Measurements from ENCODE around the gene PTPN2. TPM values are rescaled to one million over a fixed set of nuclear protein-coding genes. Genes with fewer than 3 reads are reported as not detected.

Gene PTPN2
- total RNA-seq, 2 donors from 2014 or later: 47.3 to 48.5 TPM

DNA sequence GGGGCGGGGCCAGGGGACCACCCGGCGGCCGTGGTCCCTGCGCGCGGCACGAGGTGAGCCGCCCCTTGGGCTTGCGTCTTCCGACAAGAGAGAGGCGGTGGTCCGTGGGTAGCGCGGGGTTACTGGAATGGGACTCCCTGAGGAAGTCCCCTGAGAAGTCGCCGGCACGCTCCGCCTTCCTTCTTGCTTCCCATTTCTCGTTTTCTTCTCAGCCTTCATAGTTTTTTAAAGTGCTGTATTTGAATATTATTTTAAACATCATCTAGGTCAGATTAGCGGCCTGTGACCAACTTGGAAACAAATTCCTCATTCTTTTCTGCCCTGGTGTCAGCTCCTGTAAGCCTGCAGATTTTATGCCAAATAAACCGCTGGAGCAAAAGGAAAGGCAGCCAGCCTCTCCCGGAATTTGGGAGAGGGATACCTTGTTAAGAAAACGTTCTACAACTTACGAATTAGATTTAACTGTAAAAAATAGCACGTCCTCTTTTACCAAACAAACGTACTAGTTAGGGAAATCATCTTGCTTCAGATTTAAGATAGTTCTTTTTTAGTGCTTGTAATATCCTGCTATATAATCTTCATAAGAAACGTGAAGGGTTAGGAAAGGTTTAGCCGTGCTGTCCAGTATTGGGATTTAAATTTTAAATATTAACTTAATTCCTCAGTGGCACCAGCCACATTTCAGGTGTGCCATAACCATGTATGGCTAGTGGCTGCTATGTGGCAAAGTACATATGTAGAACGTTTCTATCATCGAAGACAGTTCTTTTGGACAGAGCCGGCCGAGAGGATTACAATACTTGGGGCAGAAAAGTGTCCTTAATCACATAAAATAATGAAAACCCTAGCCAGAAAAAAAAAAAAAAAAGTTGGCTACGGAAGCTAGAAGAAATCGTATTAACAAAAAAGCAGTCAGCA lies 628 bp upstream of the PTPN2 start:
- peaks cover 40% of the 10 kb centered on the region for H3K4me1 Mint-ChIP-seq
- peak overlapping the region; percentile 92 for H3K27ac Mint-ChIP-seq

DNA sequence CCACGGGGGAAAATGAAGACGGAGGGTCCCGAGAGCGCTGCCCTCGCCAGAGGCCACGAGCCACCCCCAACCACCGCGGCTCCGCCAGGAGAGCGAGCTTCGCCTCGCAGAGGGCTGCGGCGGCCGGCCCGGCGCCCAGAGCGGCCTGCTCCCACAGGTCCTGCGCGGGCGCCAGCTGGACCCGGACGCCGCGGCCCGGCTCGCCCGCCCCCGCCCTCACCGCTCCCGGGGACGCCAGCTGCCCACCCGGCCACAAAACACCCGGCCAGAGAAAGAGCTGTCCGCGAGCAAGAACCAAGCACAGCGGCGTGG lies 709 bp downstream of the PTPN2 start:
- no peaks in the 10 kb centered on the region for H3K36me3 ChIP-seq (ENCODE audit: control insufficient read depth, insufficient read depth, low read length)
- peak overlapping the region; percentile 84 for H3K27ac Mint-ChIP-seq
- WGBS, 2 experiments (ENCODE audit: insufficient coverage in 1 of 2, insufficient read length in 1 of 2): 0% methylated on average over 5 to 38 of the region's 38 CpGs
- no peaks in the 10 kb centered on the region for H3K9me3 Mint-ChIP-seq
- H3K27me3 Mint-ChIP-seq (ENCODE audit: insufficient read depth): no peaks in the 10 kb centered on the region
- H3K36me3 Mint-ChIP-seq (ENCODE audit: low read depth): peaks cover 4% of the 10 kb centered on the region
- peaks cover 48% of the 10 kb centered on the region for H3K4me1 Mint-ChIP-seq
- H3K27ac ChIP-seq (ENCODE audit: low read depth, low read length): peak overlapping the region; percentile 96
- DNase-seq: no peak
- H3K9ac ChIP-seq (ENCODE audit: extremely low read depth, low read length, poor library complexity, severe bottlenecking): peak overlapping the region; percentile 87
- peaks cover 18% of the 10 kb centered on the region for H3K4me1 ChIP-seq (ENCODE audit: control insufficient read depth, insufficient read depth, low read length)
- no peaks in the 10 kb centered on the region for H3K27me3 ChIP-seq (ENCODE audit: control insufficient read depth, insufficient read depth, low read length, poor library complexity, severe bottlenecking)
- H3K4me3 ChIP-seq (ENCODE audit: low read length): peak overlapping the region; percentile 88
- TF ChIP-seq, protein P1, sequence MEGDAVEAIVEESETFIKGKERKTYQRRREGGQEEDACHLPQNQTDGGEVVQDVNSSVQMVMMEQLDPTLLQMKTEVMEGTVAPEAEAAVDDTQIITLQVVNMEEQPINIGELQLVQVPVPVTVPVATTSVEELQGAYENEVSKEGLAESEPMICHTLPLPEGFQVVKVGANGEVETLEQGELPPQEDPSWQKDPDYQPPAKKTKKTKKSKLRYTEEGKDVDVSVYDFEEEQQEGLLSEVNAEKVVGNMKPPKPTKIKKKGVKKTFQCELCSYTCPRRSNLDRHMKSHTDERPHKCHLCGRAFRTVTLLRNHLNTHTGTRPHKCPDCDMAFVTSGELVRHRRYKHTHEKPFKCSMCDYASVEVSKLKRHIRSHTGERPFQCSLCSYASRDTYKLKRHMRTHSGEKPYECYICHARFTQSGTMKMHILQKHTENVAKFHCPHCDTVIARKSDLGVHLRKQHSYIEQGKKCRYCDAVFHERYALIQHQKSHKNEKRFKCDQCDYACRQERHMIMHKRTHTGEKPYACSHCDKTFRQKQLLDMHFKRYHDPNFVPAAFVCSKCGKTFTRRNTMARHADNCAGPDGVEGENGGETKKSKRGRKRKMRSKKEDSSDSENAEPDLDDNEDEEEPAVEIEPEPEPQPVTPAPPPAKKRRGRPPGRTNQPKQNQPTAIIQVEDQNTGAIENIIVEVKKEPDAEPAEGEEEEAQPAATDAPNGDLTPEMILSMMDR (conservative IDR thresholded peaks at IDR 0.05): no peak
- H3K9me3 ChIP-seq (ENCODE audit: control insufficient read depth, low read length): peaks cover 4% of the 10 kb centered on the region
- peak overlapping the region; percentile 80 for H3K4me3 Mint-ChIP-seq

More for the DNA sequence above, 628 bp upstream of the PTPN2 start:
- Histone ChIP-seq H3K4me3 (ENCODE audit: low read length) (peak overlapping the region; percentile 80), H3K9me3 (ENCODE audit: control insufficient read depth, low read length) (peaks cover 4% of the 10 kb centered on the region), H3K36me3 (ENCODE audit: control insufficient read depth, insufficient read depth, low read length) (no peaks in the 10 kb centered on the region), H3K9ac (ENCODE audit: extremely low read depth, low read length, poor library complexity, severe bottlenecking) (no peak overlapping the region), H3K4me1 (ENCODE audit: control insufficient read depth, insufficient read depth, low read length) (peaks cover 16% of the 10 kb centered on the region), H3K27me3 (ENCODE audit: control insufficient read depth, insufficient read depth, low read length, poor library complexity, severe bottlenecking) (no peaks in the 10 kb centered on the region), H3K27ac (ENCODE audit: low read depth, low read length) (no peak overlapping the region)
- Mint-ChIP-seq H3K27me3 (ENCODE audit: insufficient read depth) (no peaks in the 10 kb centered on the region), H3K4me3 (peak overlapping the region; percentile 80), H3K36me3 (ENCODE audit: low read depth) (peaks cover 4% of the 10 kb centered on the region), H3K9me3 (peaks cover 3% of the 10 kb centered on the region)
- TF ChIP-seq, protein P1 (conservative IDR thresholded peaks at IDR 0.05): no peak
- DNase-seq: no peak
- 16 to 40% methylated on average over 4 to 28 of the region's 35 CpGs for whole genome bisulfite sequencing, 2 experiments (ENCODE audit: insufficient coverage in 1 of 2, insufficient read length in 1 of 2)

DNA sequence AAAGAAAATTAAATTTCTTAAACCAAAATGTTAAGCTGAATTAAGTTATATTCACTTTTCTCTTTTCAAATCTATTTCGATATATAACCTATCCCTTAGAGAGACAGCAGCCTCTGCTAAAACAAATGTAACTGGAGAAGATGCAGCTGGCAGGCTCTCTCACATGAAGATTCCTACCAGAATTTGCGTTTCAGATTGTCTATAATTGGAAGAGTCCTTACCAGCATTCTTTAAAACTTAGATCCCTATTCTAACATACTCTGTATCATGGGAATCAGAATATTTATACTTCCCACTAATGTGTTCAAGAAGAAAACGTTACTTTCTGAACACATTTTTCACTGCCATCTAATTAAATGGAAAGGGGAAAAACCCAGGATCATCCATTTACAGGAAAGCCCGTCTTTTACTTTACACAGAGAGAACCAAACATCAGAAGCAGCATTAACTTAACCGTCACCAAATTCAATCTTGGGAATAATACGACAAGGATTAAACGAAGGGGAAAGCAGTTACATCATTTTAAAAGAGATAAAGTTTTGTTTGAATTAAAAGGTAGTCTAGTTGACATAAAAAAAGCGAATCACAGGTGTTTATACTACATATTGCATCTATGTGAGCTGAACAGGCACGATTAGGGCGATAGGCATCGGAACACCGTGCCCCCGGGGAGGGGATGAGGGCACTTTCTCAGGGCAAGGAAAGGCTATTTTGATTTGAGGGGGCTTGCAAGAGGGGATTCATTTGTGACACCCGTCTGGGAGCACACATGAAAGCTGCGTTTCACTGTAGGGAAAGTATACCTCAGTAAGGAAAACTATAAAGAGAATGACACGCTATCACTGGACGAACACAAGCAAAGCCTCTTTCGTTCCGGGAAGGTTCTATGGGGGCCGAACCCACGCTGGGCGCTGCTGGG lies 1.3 kb downstream of the PTPN2 start:
- Mint-ChIP-seq H3K36me3 (ENCODE audit: low read depth) (peaks cover 4% of the 10 kb centered on the region), H3K9me3 (no peaks in the 10 kb centered on the region), H3K4me3 (peak overlapping the region; percentile 80), H3K27me3 (ENCODE audit: insufficient read depth) (no peaks in the 10 kb centered on the region), H3K4me1 (peaks cover 48% of the 10 kb centered on the region), H3K27ac (peak overlapping the region; percentile 84)
- H3K4me1 ChIP-seq (ENCODE audit: control insufficient read depth, insufficient read depth, low read length): peaks cover 18% of the 10 kb centered on the region
- peak overlapping the region; percentile 88 for H3K4me3 ChIP-seq (ENCODE audit: low read length)
- H3K27ac ChIP-seq (ENCODE audit: low read depth, low read length): peak overlapping the region; percentile 96
- no peaks in the 10 kb centered on the region for H3K36me3 ChIP-seq (ENCODE audit: control insufficient read depth, insufficient read depth, low read length)
- peaks cover 4% of the 10 kb centered on the region for H3K9me3 ChIP-seq (ENCODE audit: control insufficient read depth, low read length)
- no peaks in the 10 kb centered on the region for H3K27me3 ChIP-seq (ENCODE audit: control insufficient read depth, insufficient read depth, low read length, poor library complexity, severe bottlenecking)
- TF ChIP-seq, protein P1 (conservative IDR thresholded peaks at IDR 0.05): no peak
- DNase-seq: no peak
- H3K9ac ChIP-seq (ENCODE audit: extremely low read depth, low read length, poor library complexity, severe bottlenecking): peak overlapping the region; percentile 87
- WGBS, 2 experiments (ENCODE audit: insufficient coverage in 1 of 2, insufficient read length in 1 of 2): 8 to 10% methylated on average over 11 to 21 of the region's 22 CpGs
